Mucosa of descending colon (tissue), 3 donors: ENCODE measurements around the gene DNAI2. TPM values are rescaled to one million over a fixed set of nuclear protein-coding genes. Genes with fewer than 3 reads are reported as not detected.

Experiments used
- ATAC-seq: fragments of 200-7000 bp; cut with Tn5 transposase; one replicate; pipeline ENCODE4 v1.9.1; 2020; ENCODE audit warnings: mild to moderate bottlenecking, moderate library complexity
- DNase-seq, 3 donors: peaks; one replicate each; pipeline ENCODE4 v3.0.0-alpha.2; 2020
- H3K36me3 ChIP-seq: fragments of 200-600 bp; one replicate; pipeline ENCODE4 v1.8.0; 2021; ENCODE audit warnings: low read depth, mild to moderate bottlenecking
- H3K4me1 ChIP-seq: fragments of 200-600 bp; one replicate; pipeline ENCODE4 v1.8.0; 2021; ENCODE audit warnings: low read depth, mild to moderate bottlenecking
- H3K4me3 ChIP-seq: fragments of 200-600 bp; one replicate; pipeline ENCODE4 v1.8.0; 2021; ENCODE audit warnings: mild to moderate bottlenecking
- H3K9me3 ChIP-seq: fragments of 200-600 bp; one replicate; pipeline ENCODE4 v1.8.0; 2021; ENCODE audit warnings: mild to moderate bottlenecking
- CTCF ChIP-seq: fragments of 200-600 bp; IDR thresholded peaks from one replicate; pipeline ENCODE4 v1.8.0; 2022; ENCODE audit warnings: antibody characterized with exemption, mild to moderate bottlenecking
- intact Hi-C, 2 donors: fragments of 100-400 bp; cut with DNase I in 1 of 2; cut with micrococcal nuclease in 1 of 2; formaldehyde crosslinking; loops; one replicate each; pipeline versions ENCODE4 v1.11.0 to v1.11.1; 2022; cut with DNase I, micrococcal nuclease
- total RNA-seq, 3 donors: library from RNA; stranded (reverse); fragmentation: NEBNext Ultra II Directional in 2 of 3; extraction: Animal tissue kit (Norgen Biotek cat#: 25700) in 2 of 3; gene quantifications; one replicate each; pipeline versions ENCODE4 v1.2.1 to v1.2.4, GENCODE V29; 2021 to 2023
- donor health status: DM: no; HTN: no; CAD: no; lungs with moderate emphysema.
- donor health status: DM: no; HTN: no; CAD: no.
- donor health status: DM: no; HTN: yes; CAD: no.

Gene DNAI2
- total RNA-seq, 3 donors from 2014 or later = not detected

- Histone ChIP-seq H3K4me1 (peaks cover 11% of the 10 kb centered on the region), H3K4me3 (no peak overlapping the region), H3K9me3 (no peaks in the 10 kb centered on the region), H3K36me3 (no peaks in the 10 kb centered on the region)
- ATAC-seq = no peak
- intact Hi-C loops = no loop called here
- no peak for TF ChIP-seq CTCF
- no peak for DNase-seq
Measured at GRCh38 chr17:74329378-74329777, 55.3 kb downstream of the DNAI2 start.

- H3K36me3 ChIP-seq = no peaks in the 10 kb centered on the region
- ATAC-seq (no peak), DNase-seq (no peak)
- H3K4me1 ChIP-seq = peaks cover 9% of the 10 kb centered on the region
- H3K9me3 ChIP-seq = no peaks in the 10 kb centered on the region
- no peak overlapping the region for H3K4me3 ChIP-seq
- TF ChIP-seq CTCF = no peak
- intact Hi-C loops = no loop called here
Measured at GRCh38 chr17:74330446-74330845, 56.4 kb downstream of the DNAI2 start.

- no peak for DNase-seq
- Histone ChIP-seq H3K9me3 (no peaks in the 10 kb centered on the region), H3K4me1 (no peaks in the 10 kb centered on the region), H3K4me3 (no peak overlapping the region), H3K36me3 (no peaks in the 10 kb centered on the region)
- no peak for ATAC-seq
- intact Hi-C loops = no loop called here
- TF ChIP-seq CTCF = no peak
Measured at GRCh38 chr17:74332017-74332650, 58.1 kb downstream of the DNAI2 start.

GRCh38 chr17:74332763-74333283 lies 58.8 kb downstream of the DNAI2 start:
- TF ChIP-seq CTCF = no peak
- DNase-seq (peak in 2 of 3 donors; percentile 45 to 49), ATAC-seq (peak; percentile 55)
- no peaks in the 10 kb centered on the region for H3K4me1 ChIP-seq
- intact Hi-C loops = no loop called here
- no peaks in the 10 kb centered on the region for H3K36me3 ChIP-seq
- no peak overlapping the region for H3K4me3 ChIP-seq
- no peaks in the 10 kb centered on the region for H3K9me3 ChIP-seq

- ATAC-seq = no peak
- no peak for DNase-seq
- intact Hi-C loops = no loop called here
Measured at GRCh38 chr17:74334393-74335039, 60.5 kb downstream of the DNAI2 start.

More at GRCh38 chr17:74334393-74335039, 60.5 kb downstream of the DNAI2 start:
- H3K36me3 ChIP-seq = no peaks in the 10 kb centered on the region
- no peaks in the 10 kb centered on the region for H3K4me1 ChIP-seq
- TF ChIP-seq CTCF = no peak
- H3K9me3 ChIP-seq = no peaks in the 10 kb centered on the region
- no peak overlapping the region for H3K4me3 ChIP-seq
